ENCODE measurements around the gene GAK.

Gene GAK

DNA sequence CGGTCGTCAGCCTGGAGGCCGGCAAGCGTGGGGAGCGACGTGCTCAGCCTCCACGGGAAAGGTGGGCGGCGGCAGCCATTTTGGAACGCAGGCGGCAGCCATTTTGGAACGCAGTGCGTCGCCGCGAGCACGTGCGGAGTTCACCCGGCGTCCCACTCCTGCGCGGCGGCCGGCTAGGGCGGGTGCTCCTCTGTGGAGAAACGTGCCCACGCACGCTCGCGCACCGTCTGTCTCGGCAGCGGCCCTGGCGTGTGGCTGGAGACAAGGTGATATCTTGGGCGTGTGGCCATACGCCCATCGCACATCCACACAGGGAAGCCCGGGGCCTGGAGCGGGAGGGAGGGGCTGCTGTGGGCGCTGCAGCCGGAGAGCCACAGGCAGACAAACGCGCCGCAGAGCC is 127.3 kb downstream of the GAK start:
- TF ChIP-seq, protein P1, sequence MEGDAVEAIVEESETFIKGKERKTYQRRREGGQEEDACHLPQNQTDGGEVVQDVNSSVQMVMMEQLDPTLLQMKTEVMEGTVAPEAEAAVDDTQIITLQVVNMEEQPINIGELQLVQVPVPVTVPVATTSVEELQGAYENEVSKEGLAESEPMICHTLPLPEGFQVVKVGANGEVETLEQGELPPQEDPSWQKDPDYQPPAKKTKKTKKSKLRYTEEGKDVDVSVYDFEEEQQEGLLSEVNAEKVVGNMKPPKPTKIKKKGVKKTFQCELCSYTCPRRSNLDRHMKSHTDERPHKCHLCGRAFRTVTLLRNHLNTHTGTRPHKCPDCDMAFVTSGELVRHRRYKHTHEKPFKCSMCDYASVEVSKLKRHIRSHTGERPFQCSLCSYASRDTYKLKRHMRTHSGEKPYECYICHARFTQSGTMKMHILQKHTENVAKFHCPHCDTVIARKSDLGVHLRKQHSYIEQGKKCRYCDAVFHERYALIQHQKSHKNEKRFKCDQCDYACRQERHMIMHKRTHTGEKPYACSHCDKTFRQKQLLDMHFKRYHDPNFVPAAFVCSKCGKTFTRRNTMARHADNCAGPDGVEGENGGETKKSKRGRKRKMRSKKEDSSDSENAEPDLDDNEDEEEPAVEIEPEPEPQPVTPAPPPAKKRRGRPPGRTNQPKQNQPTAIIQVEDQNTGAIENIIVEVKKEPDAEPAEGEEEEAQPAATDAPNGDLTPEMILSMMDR (IDR thresholded peaks at IDR 0.05; ENCODE audit: low read depth, low read length): no peak
- no peak for DNase-seq
- no peak overlapping the region for H3K4me3 ChIP-seq (ENCODE audit: low read depth, low read length)
- no peaks in the 10 kb centered on the region for H3K4me1 ChIP-seq
- no peaks in the 10 kb centered on the region for H3K27me3 ChIP-seq
- peaks cover 41% of the 10 kb centered on the region for H3K36me3 ChIP-seq
- H3K9me3 ChIP-seq: no peaks in the 10 kb centered on the region

GRCh38 chr4:803884-804283 is 128.2 kb downstream of the GAK start:
- TF ChIP-seq, protein P1 (IDR thresholded peaks at IDR 0.05; ENCODE audit: low read depth, low read length): no peak
- no peak for DNase-seq
- Histone ChIP-seq H3K4me1 (no peaks in the 10 kb centered on the region), H3K9me3 (no peaks in the 10 kb centered on the region), H3K36me3 (peaks cover 48% of the 10 kb centered on the region), H3K27me3 (no peaks in the 10 kb centered on the region), H3K4me3 (ENCODE audit: low read depth, low read length) (no peak overlapping the region)

GRCh38 chr4:801436-802124 is 130.5 kb downstream of the GAK start:
- TF ChIP-seq, protein P1 (IDR thresholded peaks at IDR 0.05; ENCODE audit: low read depth, low read length): no peak

More at GRCh38 chr4:801436-802124, 130.5 kb downstream of the GAK start:
- H3K4me3 ChIP-seq (ENCODE audit: low read depth, low read length): no peak overlapping the region
- H3K36me3 ChIP-seq: peaks cover 52% of the 10 kb centered on the region
- no peaks in the 10 kb centered on the region for H3K27me3 ChIP-seq
- no peaks in the 10 kb centered on the region for H3K9me3 ChIP-seq
- H3K4me1 ChIP-seq: no peaks in the 10 kb centered on the region
- no peak for DNase-seq

Data from BE2C (cell line).